C4-2B (cell line): ENCODE data around the gene DRAM1.

Source experiments
- ZFX ChIP-seq: fragments of 450-650 bp; IDR thresholded peaks from 2 replicates; pipeline ENCODE4 v1.6.1; 2017
- TF ChIP-seq, protein P1 (sequence below): fragments of 450-650 bp; conservative IDR thresholded peaks from 2 replicates; pipeline ENCODE4 v1.5.1; 2017; ENCODE audit warnings: mild to moderate bottlenecking

GRCh38 chr12:101941306-101942249, 64.2 kb downstream of the DRAM1 start:
- TF ChIP-seq, protein P1, sequence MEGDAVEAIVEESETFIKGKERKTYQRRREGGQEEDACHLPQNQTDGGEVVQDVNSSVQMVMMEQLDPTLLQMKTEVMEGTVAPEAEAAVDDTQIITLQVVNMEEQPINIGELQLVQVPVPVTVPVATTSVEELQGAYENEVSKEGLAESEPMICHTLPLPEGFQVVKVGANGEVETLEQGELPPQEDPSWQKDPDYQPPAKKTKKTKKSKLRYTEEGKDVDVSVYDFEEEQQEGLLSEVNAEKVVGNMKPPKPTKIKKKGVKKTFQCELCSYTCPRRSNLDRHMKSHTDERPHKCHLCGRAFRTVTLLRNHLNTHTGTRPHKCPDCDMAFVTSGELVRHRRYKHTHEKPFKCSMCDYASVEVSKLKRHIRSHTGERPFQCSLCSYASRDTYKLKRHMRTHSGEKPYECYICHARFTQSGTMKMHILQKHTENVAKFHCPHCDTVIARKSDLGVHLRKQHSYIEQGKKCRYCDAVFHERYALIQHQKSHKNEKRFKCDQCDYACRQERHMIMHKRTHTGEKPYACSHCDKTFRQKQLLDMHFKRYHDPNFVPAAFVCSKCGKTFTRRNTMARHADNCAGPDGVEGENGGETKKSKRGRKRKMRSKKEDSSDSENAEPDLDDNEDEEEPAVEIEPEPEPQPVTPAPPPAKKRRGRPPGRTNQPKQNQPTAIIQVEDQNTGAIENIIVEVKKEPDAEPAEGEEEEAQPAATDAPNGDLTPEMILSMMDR: no peak
- TF ChIP-seq ZFX: no peak
